ENCODE data around the gene RGS17. TPM values are rescaled to one million over a fixed set of nuclear protein-coding genes. Genes with fewer than 3 reads are reported as not detected.

The RGS17 gene
- total RNA-seq, 4 donors from 2014 or later: 0.06 to 0.83 (median 0.34) TPM

DNA sequence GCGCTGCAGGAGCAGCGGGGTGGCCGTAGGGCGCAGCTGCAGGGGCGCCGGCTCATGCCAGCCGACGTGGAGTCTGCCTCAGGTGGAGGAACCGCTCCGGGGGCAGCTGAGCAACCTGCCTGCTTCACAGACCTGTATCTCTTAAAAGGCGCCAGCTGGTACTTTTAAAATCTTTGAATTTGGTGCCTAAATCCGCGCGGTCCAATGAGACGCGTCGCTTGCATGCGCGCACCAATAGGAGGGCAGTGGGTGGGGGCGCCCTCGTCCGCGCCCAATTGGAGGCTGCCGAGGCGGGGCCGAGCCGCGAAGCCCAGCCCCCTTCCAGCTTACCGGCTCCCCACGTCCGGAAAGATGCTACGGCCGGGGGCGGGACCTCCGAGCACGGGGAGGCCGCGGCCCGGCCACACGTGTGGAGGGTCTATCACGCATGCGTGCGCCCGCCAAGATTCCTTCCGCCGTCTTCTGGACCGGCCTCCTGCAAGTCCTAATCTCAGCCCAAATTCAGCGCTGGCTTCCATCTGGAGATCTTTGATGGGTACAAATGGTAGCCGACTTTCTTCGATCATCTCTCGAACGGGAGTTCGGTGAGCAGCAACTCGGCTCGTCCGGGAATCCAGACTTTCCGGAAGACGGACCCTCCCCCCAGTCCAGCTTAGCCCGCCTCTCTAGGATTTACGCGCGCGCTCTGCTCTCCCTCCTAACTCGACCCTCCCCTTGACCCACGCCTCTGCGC is 148.0 kb downstream of the RGS17 start, which contains the start of gene FBXO5:
Gene FBXO5 (minus strand): TSS at position 138 of the 733 bp plus-strand sequence. CDS start 82 bp downstream, at position 56.
- no peaks in the 10 kb centered on the region for H3K27me3 ChIP-seq
- intact Hi-C loops (cut with DNase I): no loop called here
- H3K9me3 ChIP-seq: no peaks in the 10 kb centered on the region
- 0% methylated on average over 11 of the region's 66 CpGs for WGBS
- DNase-seq (ENCODE audit: extremely low spot score): peak; percentile 99
- peaks cover 18 to 36% (median 25%) of the 10 kb centered on the region in 4 donors for H3K4me1 ChIP-seq
- H3K27ac ChIP-seq (replicated peaks in 1 of 4): peak within 1 kb of the TSS; percentile 90 to 96 (median 94)
- TF ChIP-seq, protein P1, sequence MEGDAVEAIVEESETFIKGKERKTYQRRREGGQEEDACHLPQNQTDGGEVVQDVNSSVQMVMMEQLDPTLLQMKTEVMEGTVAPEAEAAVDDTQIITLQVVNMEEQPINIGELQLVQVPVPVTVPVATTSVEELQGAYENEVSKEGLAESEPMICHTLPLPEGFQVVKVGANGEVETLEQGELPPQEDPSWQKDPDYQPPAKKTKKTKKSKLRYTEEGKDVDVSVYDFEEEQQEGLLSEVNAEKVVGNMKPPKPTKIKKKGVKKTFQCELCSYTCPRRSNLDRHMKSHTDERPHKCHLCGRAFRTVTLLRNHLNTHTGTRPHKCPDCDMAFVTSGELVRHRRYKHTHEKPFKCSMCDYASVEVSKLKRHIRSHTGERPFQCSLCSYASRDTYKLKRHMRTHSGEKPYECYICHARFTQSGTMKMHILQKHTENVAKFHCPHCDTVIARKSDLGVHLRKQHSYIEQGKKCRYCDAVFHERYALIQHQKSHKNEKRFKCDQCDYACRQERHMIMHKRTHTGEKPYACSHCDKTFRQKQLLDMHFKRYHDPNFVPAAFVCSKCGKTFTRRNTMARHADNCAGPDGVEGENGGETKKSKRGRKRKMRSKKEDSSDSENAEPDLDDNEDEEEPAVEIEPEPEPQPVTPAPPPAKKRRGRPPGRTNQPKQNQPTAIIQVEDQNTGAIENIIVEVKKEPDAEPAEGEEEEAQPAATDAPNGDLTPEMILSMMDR (IDR thresholded peaks at IDR 0.05): peak in 1 of 3 experiments; percentile 26
- no peak for TF ChIP-seq POLR2A (IDR thresholded peaks at IDR 0.05; ENCODE audit: low read depth)
- TF ChIP-seq POLR2AphosphoS5 (IDR thresholded peaks at IDR 0.05): peak; percentile 49 to 75
- peak; percentile 31 for TF ChIP-seq EP300 (IDR thresholded peaks at IDR 0.05)
- H3K36me3 ChIP-seq: peaks cover 0 to 12% (median 0%) of the 10 kb centered on the region in 4 donors
- peak within 1 kb of the TSS; percentile 67 to 75 (median 72) for H3K4me3 ChIP-seq

DNA sequence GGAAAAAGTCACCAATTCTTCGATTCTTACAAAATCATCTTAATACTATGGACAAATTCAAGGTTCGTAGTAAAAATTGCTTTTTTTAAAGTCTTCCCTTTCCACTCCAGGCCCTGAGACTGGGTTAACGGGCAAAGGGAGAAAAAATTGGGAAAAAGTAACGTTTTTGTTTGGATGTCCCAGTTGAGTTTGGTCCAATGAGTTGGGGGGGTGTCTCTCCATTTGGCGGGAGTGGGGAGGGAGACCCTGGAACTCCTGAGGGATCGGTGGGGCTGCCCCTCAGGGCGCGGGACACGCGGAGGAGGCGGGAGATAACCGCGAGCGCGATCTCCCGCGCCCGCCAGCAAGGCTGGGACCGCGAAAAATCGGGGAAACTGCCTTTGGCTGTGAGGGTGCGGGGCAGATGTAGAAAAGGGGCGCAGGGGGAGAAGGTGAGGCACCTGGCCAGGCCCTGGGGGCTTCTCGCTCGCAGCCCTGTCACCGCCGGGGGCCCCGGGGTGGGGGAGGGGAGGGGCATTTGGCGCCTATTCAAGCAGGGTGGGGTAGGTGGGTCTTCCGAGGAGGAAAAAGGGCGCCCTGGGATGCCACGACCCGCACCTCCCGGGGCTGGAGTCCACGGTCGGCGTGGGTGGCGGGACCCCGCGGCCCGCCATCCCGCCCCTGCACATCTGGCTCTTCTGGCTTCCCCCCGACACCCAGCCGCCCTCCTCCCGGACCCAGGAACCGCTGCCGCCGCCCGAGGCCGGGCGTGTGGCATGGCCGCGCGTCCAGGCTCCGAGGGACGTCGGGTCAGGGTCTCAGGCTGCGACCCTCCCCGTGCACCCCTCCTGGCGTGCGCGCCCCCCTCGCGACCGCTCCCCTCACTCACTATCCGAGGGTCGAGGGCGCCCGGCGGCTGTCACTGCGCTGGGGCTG is 148.8 kb downstream of the RGS17 start:
- DNase-seq (ENCODE audit: extremely low spot score): no peak
- Histone ChIP-seq H3K4me1 (peaks cover 18 to 36% (median 25%) of the 10 kb centered on the region in 4 donors), H3K27ac (replicated peaks in 1 of 4) (peak overlapping the region in 1 of 4 donors; percentile 95), H3K27me3 (no peaks in the 10 kb centered on the region), H3K9me3 (no peaks in the 10 kb centered on the region), H3K4me3 (peak overlapping the region; percentile 67 to 75 (median 72)), H3K36me3 (peaks cover 0 to 12% (median 0%) of the 10 kb centered on the region in 4 donors)
- intact Hi-C loops (cut with DNase I): no loop called here
- TF ChIP-seq, protein P1 (IDR thresholded peaks at IDR 0.05): no peak
- TF ChIP-seq EP300 (IDR thresholded peaks at IDR 0.05) (no peak), POLR2A (IDR thresholded peaks at IDR 0.05; ENCODE audit: low read depth) (no peak), POLR2AphosphoS5 (IDR thresholded peaks at IDR 0.05) (no peak)
- 9% methylated on average over 27 of the region's 71 CpGs for WGBS

DNA sequence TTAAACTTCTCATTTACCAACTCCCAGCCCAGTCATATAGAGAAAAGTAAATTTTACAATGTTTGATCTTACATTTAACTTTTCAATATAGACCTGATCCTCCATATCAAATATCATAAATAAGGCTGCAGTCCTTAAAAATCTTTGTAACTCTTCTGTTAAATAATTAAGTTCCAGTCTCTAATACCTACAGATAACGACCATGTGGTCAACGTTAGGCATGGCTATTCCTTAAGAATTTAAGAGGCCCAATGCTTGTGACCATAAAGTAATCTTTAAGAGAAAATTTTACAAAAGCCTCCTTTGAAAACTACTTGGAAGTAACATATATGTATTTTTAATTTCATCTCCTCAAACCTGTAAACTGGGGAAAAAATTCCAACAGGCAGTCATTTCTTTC is 149.9 kb downstream of the RGS17 start:
- intact Hi-C loops (cut with DNase I): no loop called here
- no peak overlapping the region for H3K4me3 ChIP-seq
- H3K27ac ChIP-seq (replicated peaks in 1 of 4): no peak overlapping the region
- H3K27me3 ChIP-seq: no peaks in the 10 kb centered on the region
- WGBS: 26% methylated on average over 2 of the region's 2 CpGs
- peaks cover 0 to 2% (median 0%) of the 10 kb centered on the region in 4 donors for H3K36me3 ChIP-seq
- DNase-seq (ENCODE audit: extremely low spot score): no peak
- TF ChIP-seq POLR2AphosphoS5 (IDR thresholded peaks at IDR 0.05) (no peak), POLR2A (IDR thresholded peaks at IDR 0.05; ENCODE audit: low read depth) (no peak), EP300 (IDR thresholded peaks at IDR 0.05) (no peak)
- TF ChIP-seq, protein P1 (IDR thresholded peaks at IDR 0.05): no peak
- peaks cover 18 to 36% (median 25%) of the 10 kb centered on the region in 4 donors for H3K4me1 ChIP-seq
- H3K9me3 ChIP-seq: no peaks in the 10 kb centered on the region

DNA sequence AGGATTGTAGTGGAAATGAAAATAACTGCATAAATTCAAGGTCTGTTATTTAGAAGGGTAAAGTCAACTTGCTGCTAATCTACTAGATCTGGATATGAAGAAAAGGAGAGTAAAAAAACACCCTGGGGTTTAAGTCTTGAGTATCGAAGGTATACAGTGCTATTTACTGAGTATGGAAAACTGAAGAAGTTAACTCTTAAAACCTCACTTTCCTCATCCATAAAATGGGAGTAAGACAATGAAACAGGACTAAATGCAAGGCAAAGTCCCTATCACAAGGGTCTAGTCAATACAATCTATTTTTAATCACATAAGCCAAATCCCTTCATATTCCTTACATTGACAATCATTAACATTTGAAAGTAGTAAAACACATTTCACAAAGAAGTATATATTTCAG is 150.4 kb downstream of the RGS17 start:
- Histone ChIP-seq H3K27ac (replicated peaks in 1 of 4) (no peak overlapping the region), H3K4me3 (no peak overlapping the region), H3K36me3 (no peaks in the 10 kb centered on the region), H3K4me1 (peaks cover 18 to 36% (median 25%) of the 10 kb centered on the region in 4 donors), H3K27me3 (no peaks in the 10 kb centered on the region), H3K9me3 (no peaks in the 10 kb centered on the region)
- WGBS: 38% methylated on average over 1 of the region's 1 CpG
- no peak for DNase-seq (ENCODE audit: extremely low spot score)
- intact Hi-C loops (cut with DNase I): no loop called here
- TF ChIP-seq POLR2AphosphoS5 (IDR thresholded peaks at IDR 0.05): no peak

DNA sequence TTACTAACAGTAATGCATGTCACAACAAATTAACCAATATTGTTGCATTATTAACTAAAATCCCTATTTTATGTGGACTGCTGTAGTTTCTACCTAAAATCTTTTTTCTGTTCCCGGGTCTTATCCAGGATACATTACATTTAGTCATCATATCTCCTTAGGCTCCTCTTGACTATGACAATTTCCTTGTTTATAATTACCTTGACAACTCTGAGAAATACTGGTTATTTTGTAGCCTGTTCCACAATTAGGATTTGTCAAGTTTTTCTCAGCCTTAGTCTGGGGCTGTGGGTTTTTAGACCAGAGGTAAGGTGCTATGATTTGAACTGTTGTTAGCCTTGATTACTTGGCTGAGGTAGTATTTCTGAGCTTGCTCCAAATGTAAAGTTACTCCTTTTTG is 152.0 kb downstream of the RGS17 start:
- no peaks in the 10 kb centered on the region for H3K9me3 ChIP-seq
- peaks cover 0 to 12% (median 8%) of the 10 kb centered on the region in 4 donors for H3K36me3 ChIP-seq
- H3K27ac ChIP-seq (replicated peaks in 1 of 4): no peak overlapping the region
- no peak overlapping the region for H3K4me3 ChIP-seq
- intact Hi-C loops (cut with DNase I): loop anchor here (10.0 kb wide), 1 partner anchor 46 kb away; no protein-coding TSS in a partner anchor
- DNase-seq (ENCODE audit: extremely low spot score): no peak
- no peaks in the 10 kb centered on the region for H3K27me3 ChIP-seq
- 69% methylated on average over 1 of the region's 1 CpG for WGBS
- peaks cover 10 to 22% (median 12%) of the 10 kb centered on the region in 4 donors for H3K4me1 ChIP-seq
- TF ChIP-seq POLR2AphosphoS5 (IDR thresholded peaks at IDR 0.05): no peak
- no peak for TF ChIP-seq EP300 (IDR thresholded peaks at IDR 0.05)
- no peak for TF ChIP-seq POLR2A (IDR thresholded peaks at IDR 0.05; ENCODE audit: low read depth)
- TF ChIP-seq, protein P1 (IDR thresholded peaks at IDR 0.05): no peak

Data from esophagus muscularis mucosa (tissue), 4 donors.